ENCODE data around the gene EFHD1.

GRCh38 chr2:232696609-232697058 lies 63.2 kb downstream of the EFHD1 start:
- TF ChIP-seq CTCF (IDR thresholded peaks at IDR 0.05) (no peak), POLR2A (IDR thresholded peaks at IDR 0.05) (no peak)

Data from esophagus squamous epithelium (tissue), 4 donors.